HepG2 (cell line): ENCODE results near the gene CCBE1. TPM values are rescaled to one million over a fixed set of nuclear protein-coding genes. Genes with fewer than 3 reads are reported as not detected.

Source experiments
- AHR ChIP-seq: IDR thresholded peaks from 2 replicates; pipeline ENCODE4 v1.6.1; 2018; ENCODE audit warnings: missing genetic modification reagents, missing compliant biosample characterization
- ETV5 ChIP-seq: IDR thresholded peaks from 2 replicates; pipeline ENCODE4 v1.6.1; 2018; ENCODE audit warnings: missing biosample characterization, missing genetic modification reagents, inconsistent platforms, borderline replicate concordance
- FOSL2 ChIP-seq: sonication (generic); formaldehyde crosslinking; IDR thresholded peaks from 2 replicates; pipeline ENCODE4 v1.4.0; 2020; ENCODE audit warnings: missing genetic modification reagents
- KDM3A ChIP-seq: IDR thresholded peaks from 2 replicates; pipeline ENCODE4 v1.6.1; 2018; ENCODE audit warnings: low read depth, missing compliant biosample characterization
- NCOA1 ChIP-seq: sonication (generic); formaldehyde crosslinking; IDR thresholded peaks from 2 replicates; pipeline ENCODE4 v1.9.0; 2021; ENCODE audit warnings: missing genetic modification reagents
- REST ChIP-seq, 2 experiments: IDR thresholded peaks; 2 replicates each; pipeline ENCODE4 v1.6.1; 2011 to 2012; ENCODE audit warnings: low read length in 2 of 2, borderline replicate concordance in 1 of 2, low read depth in 1 of 2, mild to moderate bottlenecking in 1 of 2, moderate library complexity in 1 of 2
- STAT5B ChIP-seq: sonication (generic); formaldehyde crosslinking; IDR thresholded peaks from 2 replicates; pipeline ENCODE4 v1.4.0; 2020; ENCODE audit warnings: missing genetic modification reagents
- TMF1 ChIP-seq: sonication (generic); formaldehyde crosslinking; IDR thresholded peaks from 2 replicates; pipeline ENCODE4 v1.8.1; 2022; ENCODE audit warnings: low read depth, missing genetic modification reagents
- ZNF382 ChIP-seq: sonication (generic); formaldehyde crosslinking; IDR thresholded peaks from 2 replicates; pipeline ENCODE4 v1.5.0; 2020; ENCODE audit warnings: missing genetic modification reagents, mild to moderate bottlenecking, borderline replicate concordance
- ZNF777 ChIP-seq: sonication (generic); formaldehyde crosslinking; IDR thresholded peaks from 2 replicates; pipeline ENCODE4 v1.4.0; 2020; ENCODE audit warnings: missing genetic modification reagents
- ZNF790 ChIP-seq: sonication (generic); formaldehyde crosslinking; IDR thresholded peaks from 2 replicates; pipeline ENCODE4 v1.8.0; 2022; ENCODE audit warnings: missing genetic modification reagents, mild to moderate bottlenecking, borderline replicate concordance
- polyA plus RNA-seq, 8 experiments: library from polyadenylated mRNA; depleted of rRNA in 3 of 8; stranded (reverse) in 7 of 8; unstranded in 1 of 8; fragments of >200 nt; fragmentation: Illumina TruSeq in 4 of 8; extraction: Trizol in 4 of 8; gene quantifications; 2 replicates each; pipeline versions ENCODE4 v1.2.1 to v1.2.3, GENCODE V29; 2011 to 2016; ENCODE audit warnings: low read depth in 4 of 8, missing spikeins in 1 of 8, mixed read lengths in 1 of 8; ENCODE audit not compliant: insufficient read depth in 1 of 8
- total RNA-seq, 5 experiments: library from RNA; depleted of rRNA; stranded (reverse); fragments of >200 nt; fragmentation: Illumina TruSeq; extraction: Trizol; gene quantifications; 2 replicates each; pipeline ENCODE4 v1.2.3, GENCODE V29; 2016; ENCODE audit warnings: low read depth in 1 of 5

Gene CCBE1
- total and polyA plus RNA-seq, 2 of the 13 experiments (the other 11 are each of a cell fraction or from before 2014, with no cell fraction given) = not detected

GRCh38 chr18:59690996-59691395 is 6.2 kb downstream of the CCBE1 start (continued):
- TF ChIP-seq REST (IDR thresholded peaks at IDR 0.05; ENCODE audit: borderline replicate concordance in 1 of 2, low read depth in 1 of 2, low read length in 2 of 2) = no peak
- no peak for TF ChIP-seq TMF1 (CRISPR knock-in tag)
- no peak for TF ChIP-seq ZNF382 (CRISPR knock-in tag)
- TF ChIP-seq AHR (CRISPR knock-in tag) = no peak
- TF ChIP-seq ZNF777 (CRISPR knock-in tag) = no peak
- TF ChIP-seq ETV5 (CRISPR knock-in tag) = no peak
- no peak for TF ChIP-seq STAT5B
- no peak for TF ChIP-seq KDM3A
- TF ChIP-seq FOSL2 = no peak
- TF ChIP-seq NCOA1 (CRISPR knock-in tag) = no peak
- TF ChIP-seq ZNF790 = no peak
